ENCODE results near the gene BID.

Gene BID

DNA sequence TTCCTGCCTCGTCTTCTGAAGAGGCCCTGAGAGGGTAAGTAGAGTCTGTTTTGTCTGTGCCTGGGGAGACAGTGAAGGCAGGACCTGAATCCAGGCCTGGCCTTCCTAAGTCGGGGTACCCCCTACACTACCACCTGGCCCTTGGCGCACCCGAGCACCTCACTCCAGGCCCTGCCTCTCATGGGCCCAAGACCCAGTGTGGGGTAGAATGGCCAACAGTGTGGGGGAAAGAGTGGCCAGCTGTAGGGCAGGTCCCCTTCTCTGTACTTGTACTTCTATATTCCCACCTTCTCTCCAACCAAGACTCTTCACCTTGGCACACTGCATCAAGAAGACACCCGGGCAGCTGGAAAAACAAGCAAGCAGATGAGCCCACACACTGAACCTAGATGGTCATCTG lies 22.4 kb upstream of the BID start:
- in situ Hi-C loops (cut with MboI; ENCODE audit: low sequenced_read_pairs, unreplicated experiment), result no loop called here

DNA sequence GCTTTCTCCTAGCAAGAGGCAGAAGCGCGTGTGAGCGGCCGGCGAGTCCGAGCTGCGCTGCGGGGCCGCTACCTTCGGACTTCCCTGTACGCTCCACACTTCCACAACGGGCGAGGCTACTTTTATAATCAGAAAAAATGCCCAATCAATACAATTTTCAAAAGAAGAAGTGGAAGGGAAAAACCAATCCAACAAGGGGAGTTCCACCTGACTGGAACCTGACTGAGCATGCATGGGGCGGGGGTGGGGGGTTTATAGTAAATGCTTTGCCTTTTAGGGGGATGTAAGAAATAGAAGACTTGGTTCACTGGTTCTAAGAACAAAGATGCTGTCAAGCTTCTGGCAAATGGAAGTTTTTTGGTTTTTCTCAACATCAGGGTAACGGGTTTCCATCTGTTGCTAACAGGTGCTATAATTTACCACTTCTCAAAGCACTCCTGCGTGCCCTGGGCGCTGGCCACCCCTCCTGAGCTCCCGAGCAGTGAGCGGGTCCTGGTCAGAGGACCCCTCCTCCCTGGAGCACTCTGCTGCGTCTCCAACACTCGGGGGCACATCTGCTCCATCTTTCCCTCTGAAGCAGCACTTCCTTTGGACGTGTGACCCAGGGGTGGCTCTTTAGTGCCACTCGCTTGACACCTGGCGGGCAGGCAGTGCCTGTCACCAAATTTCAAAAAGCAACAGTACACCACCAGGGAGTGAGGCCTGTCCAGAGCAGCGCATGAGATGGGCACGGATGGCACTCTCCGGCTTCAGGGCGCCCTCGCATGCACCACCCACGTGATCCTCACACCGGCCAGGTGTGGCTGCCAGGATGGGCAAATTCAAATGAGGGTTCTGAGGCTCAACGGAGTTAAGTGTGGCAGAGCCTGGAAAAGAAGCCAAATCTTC lies 21.6 kb upstream of the BID start:
- TF ChIP-seq, protein P1, sequence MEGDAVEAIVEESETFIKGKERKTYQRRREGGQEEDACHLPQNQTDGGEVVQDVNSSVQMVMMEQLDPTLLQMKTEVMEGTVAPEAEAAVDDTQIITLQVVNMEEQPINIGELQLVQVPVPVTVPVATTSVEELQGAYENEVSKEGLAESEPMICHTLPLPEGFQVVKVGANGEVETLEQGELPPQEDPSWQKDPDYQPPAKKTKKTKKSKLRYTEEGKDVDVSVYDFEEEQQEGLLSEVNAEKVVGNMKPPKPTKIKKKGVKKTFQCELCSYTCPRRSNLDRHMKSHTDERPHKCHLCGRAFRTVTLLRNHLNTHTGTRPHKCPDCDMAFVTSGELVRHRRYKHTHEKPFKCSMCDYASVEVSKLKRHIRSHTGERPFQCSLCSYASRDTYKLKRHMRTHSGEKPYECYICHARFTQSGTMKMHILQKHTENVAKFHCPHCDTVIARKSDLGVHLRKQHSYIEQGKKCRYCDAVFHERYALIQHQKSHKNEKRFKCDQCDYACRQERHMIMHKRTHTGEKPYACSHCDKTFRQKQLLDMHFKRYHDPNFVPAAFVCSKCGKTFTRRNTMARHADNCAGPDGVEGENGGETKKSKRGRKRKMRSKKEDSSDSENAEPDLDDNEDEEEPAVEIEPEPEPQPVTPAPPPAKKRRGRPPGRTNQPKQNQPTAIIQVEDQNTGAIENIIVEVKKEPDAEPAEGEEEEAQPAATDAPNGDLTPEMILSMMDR (IDR thresholded peaks at IDR 0.05; ENCODE audit: borderline replicate concordance, control extremely low read depth, extremely low read depth, insufficient read depth, missing control alignments), result peak; percentile 13
- in situ Hi-C loops (cut with MboI; ENCODE audit: low sequenced_read_pairs, unreplicated experiment), result no loop called here
- peak; percentile 82 for DNase-seq (ENCODE audit: low spot score)

More for the DNA sequence above, 22.4 kb upstream of the BID start:
- TF ChIP-seq, protein P1 (IDR thresholded peaks at IDR 0.05; ENCODE audit: borderline replicate concordance, control extremely low read depth, extremely low read depth, insufficient read depth, missing control alignments), result no peak
- no peak for DNase-seq (ENCODE audit: low spot score)

DNA sequence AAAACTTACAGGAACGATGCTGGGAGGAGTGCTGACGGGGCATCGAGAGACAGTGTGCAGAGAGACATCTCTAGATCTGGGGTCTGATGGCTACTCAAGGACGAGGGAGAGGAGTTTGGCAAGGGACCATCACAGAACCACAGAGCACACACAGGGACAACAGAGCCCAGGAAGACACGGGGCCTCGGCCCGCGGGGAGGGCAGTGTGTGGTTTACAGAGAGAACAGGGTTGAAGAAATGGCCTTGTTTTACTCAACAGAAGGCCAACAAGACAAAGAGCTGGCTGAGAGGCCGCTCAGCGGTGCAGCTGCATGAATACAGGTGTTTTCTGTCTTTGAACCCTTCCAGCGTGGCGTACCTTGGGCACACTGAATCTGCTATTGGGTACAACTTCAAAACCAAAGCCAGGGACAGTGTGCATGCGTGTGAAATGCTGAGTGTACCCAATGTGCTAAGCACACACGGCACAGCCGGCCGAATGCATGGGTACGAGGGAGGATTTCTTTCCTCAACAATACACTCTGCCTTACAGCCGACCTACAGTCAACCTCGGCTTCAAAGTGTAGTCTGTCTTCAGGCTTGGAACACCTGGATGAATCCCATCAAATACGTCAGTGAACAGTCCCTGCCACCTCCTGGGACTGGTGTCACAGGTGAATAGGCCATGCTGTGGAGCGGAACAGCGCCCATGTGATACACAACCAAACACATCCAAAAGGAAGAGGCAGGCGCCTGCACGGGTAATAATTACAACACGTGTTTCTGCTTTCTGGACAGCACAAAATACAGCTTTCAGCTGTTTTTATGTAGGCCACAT lies 20.7 kb upstream of the BID start:
- TF ChIP-seq, protein P1 (IDR thresholded peaks at IDR 0.05; ENCODE audit: borderline replicate concordance, control extremely low read depth, extremely low read depth, insufficient read depth, missing control alignments), result no peak
- in situ Hi-C loops (cut with MboI; ENCODE audit: low sequenced_read_pairs, unreplicated experiment), result no loop called here
- no peak for DNase-seq (ENCODE audit: low spot score)

DNA sequence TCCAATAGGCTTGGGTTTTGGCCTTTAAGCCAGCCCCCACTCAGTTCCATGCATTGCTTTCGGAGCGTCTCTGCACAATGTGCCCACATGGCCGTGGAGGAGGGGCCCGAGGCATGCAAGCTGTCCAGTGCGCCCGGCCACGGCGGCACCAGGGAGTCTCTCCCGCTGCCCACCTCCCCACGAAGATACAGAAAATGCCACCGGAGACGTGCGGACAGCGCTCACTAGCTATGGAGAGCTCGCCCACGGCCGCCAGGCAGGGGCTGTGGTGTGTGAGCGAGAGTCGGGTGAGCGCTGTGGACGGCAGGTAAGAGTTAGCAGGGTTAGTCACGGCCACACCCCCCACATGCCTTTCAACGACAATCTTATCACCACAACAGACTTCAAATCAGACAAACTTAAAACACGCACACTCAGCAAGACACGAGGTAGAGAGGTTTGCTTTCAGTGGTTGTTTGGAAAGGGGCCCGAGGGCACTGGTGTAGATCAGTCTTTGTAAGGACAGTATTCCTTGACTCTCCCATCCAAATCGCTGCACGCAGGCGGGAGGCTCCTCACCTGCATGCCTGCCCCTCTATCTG lies 18.7 kb upstream of the BID start:
- in situ Hi-C loops (cut with MboI; ENCODE audit: low sequenced_read_pairs, unreplicated experiment), result no loop called here
- TF ChIP-seq, protein P1 (IDR thresholded peaks at IDR 0.05; ENCODE audit: borderline replicate concordance, control extremely low read depth, extremely low read depth, insufficient read depth, missing control alignments), result no peak
- DNase-seq (ENCODE audit: low spot score), result no peak

DNA sequence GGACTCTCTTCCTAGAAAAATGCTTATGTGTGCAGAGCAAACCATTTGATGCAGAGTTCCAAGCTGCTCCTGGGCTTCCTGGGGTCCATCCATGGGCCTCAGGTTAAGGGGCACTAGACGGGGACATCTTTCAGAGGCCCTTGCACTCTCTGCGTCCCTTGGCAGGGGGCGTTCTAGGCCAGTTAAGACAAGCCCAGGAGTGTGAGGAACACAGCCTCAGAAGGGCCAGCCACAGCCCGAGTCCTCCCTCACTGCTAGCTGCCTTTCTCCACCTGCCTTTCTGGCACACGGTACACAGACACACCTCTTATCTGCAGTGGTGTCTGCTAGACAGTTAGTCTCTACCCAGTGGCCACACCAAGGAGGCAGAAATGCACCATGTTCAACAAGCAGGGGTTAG lies 18.0 kb upstream of the BID start:
- TF ChIP-seq, protein P1 (IDR thresholded peaks at IDR 0.05; ENCODE audit: borderline replicate concordance, control extremely low read depth, extremely low read depth, insufficient read depth, missing control alignments), result no peak
- in situ Hi-C loops (cut with MboI; ENCODE audit: low sequenced_read_pairs, unreplicated experiment), result no loop called here

DNA sequence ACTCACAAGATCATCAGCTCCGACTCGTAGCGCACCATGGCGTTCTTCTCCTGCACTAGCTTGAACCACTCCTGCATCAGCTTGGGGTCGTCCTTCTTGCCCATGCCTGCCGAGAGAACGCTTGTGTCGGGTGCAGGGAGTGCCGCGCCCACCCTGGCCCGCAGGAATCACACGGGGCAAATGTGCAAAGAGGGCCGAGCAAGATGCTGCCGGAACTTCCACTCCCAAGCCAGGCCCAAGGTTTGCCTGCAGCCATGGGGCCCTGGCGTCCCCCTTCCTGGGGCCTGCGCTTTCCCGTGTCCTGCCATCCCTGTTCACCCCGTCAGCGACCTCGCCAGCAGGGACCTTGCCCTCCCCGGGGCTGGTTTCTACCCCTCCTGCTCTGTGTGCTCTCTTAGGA lies 16.9 kb upstream of the BID start:
- in situ Hi-C loops (cut with MboI; ENCODE audit: low sequenced_read_pairs, unreplicated experiment), result no loop called here
- TF ChIP-seq, protein P1 (IDR thresholded peaks at IDR 0.05; ENCODE audit: borderline replicate concordance, control extremely low read depth, extremely low read depth, insufficient read depth, missing control alignments), result no peak
- no peak for DNase-seq (ENCODE audit: low spot score)

More for the DNA sequence above, 18.0 kb upstream of the BID start:
- DNase-seq (ENCODE audit: low spot score), result peak; percentile 64

All from GM13976 (cell line).